Tibial artery (tissue), 4 donors: ENCODE results near the gene MAD1L1.

Experiments
- DNase-seq, 2 donors: peaks; one replicate each; pipeline ENCODE4 v3.0.0-alpha.2; 2019
- H3K27ac ChIP-seq, 2 donors: fragments of 200-600 bp; sonication (generic) in 1 of 2; 1 replicate in 1 of 2; 2 replicates in 1 of 2; pipeline ENCODE4 v1.5.1; 2018 to 2019; ENCODE audit warnings: mild to moderate bottlenecking in 1 of 2
- H3K27me3 ChIP-seq, 2 donors: fragments of 200-600 bp; sonication (generic) in 1 of 2; one replicate each; pipeline versions ENCODE4 v1.5.1 to v1.6.0; 2016 to 2019
- H3K36me3 ChIP-seq, 3 donors: fragments of 200-600 bp; sonication (generic) in 2 of 3; one replicate each; pipeline ENCODE4 v1.5.1; 2016 to 2019; ENCODE audit warnings: mild to moderate bottlenecking in 2 of 3
- H3K4me1 ChIP-seq, 4 donors: fragments of 200-600 bp; sonication (generic) in 2 of 4; 1 replicate in 3 of 4; 2 replicates in 1 of 4; pipeline ENCODE4 v1.5.1; 2016 to 2019
- H3K4me3 ChIP-seq, 2 donors: fragments of 200-600 bp; sonication (generic) in 1 of 2; 1 replicate in 1 of 2; 2 replicates in 1 of 2; pipeline ENCODE4 v1.5.1; 2018 to 2019; ENCODE audit warnings: mild to moderate bottlenecking in 2 of 2
- H3K9me3 ChIP-seq, 3 donors: fragments of 200-600 bp; sonication (generic) in 1 of 3; one replicate each; pipeline ENCODE4 v1.5.1; 2016 to 2019
- intact Hi-C: fragments of 100-400 bp; cut with DNase I; formaldehyde crosslinking; loops from one replicate; pipeline ENCODE4 v1.15.0; 2023; ENCODE audit warnings: low total_unique reads
- TF ChIP-seq, protein P1 (sequence below), 2 experiments: fragments of 200-600 bp in 1 of 2; fragments of 450-650 bp in 1 of 2; IDR thresholded peaks; one replicate each; pipeline ENCODE4 v1.5.1; 2017 to 2019; ENCODE audit warnings: antibody characterized with exemption in 2 of 2, mild to moderate bottlenecking in 1 of 2, moderate library complexity in 1 of 2

The MAD1L1 gene

GRCh38 chr7:1845536-1846311 is 387.0 kb downstream of the MAD1L1 start:
- no peaks in the 10 kb centered on the region for H3K36me3 ChIP-seq
- no peak overlapping the region for H3K4me3 ChIP-seq
- TF ChIP-seq, protein P1, sequence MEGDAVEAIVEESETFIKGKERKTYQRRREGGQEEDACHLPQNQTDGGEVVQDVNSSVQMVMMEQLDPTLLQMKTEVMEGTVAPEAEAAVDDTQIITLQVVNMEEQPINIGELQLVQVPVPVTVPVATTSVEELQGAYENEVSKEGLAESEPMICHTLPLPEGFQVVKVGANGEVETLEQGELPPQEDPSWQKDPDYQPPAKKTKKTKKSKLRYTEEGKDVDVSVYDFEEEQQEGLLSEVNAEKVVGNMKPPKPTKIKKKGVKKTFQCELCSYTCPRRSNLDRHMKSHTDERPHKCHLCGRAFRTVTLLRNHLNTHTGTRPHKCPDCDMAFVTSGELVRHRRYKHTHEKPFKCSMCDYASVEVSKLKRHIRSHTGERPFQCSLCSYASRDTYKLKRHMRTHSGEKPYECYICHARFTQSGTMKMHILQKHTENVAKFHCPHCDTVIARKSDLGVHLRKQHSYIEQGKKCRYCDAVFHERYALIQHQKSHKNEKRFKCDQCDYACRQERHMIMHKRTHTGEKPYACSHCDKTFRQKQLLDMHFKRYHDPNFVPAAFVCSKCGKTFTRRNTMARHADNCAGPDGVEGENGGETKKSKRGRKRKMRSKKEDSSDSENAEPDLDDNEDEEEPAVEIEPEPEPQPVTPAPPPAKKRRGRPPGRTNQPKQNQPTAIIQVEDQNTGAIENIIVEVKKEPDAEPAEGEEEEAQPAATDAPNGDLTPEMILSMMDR (IDR thresholded peaks at IDR 0.05) = no peak
- H3K27ac ChIP-seq = no peak overlapping the region
- intact Hi-C loops = no loop called here
- no peaks in the 10 kb centered on the region for H3K4me1 ChIP-seq
- H3K27me3 ChIP-seq = no peaks in the 10 kb centered on the region
- DNase-seq = peak in 1 of 2 donors; percentile 55
- H3K9me3 ChIP-seq = no peaks in the 10 kb centered on the region

GRCh38 chr7:1844951-1845390 is 387.8 kb downstream of the MAD1L1 start:
- H3K4me1 ChIP-seq = no peaks in the 10 kb centered on the region
- peak in 1 of 2 donors; percentile 55 for DNase-seq

GRCh38 chr7:1844336-1844950 is 388.3 kb downstream of the MAD1L1 start:
- no peaks in the 10 kb centered on the region for H3K36me3 ChIP-seq
- H3K27ac ChIP-seq = no peak overlapping the region
- no peaks in the 10 kb centered on the region for H3K27me3 ChIP-seq
- H3K4me3 ChIP-seq = no peak overlapping the region
- TF ChIP-seq, protein P1 (IDR thresholded peaks at IDR 0.05) = no peak
- peak in 1 of 2 donors; percentile 62 for DNase-seq
- intact Hi-C loops = no loop called here
- no peaks in the 10 kb centered on the region for H3K4me1 ChIP-seq
- no peaks in the 10 kb centered on the region for H3K9me3 ChIP-seq

More at GRCh38 chr7:1844951-1845390, 387.8 kb downstream of the MAD1L1 start:
- no peak overlapping the region for H3K4me3 ChIP-seq
- H3K36me3 ChIP-seq = no peaks in the 10 kb centered on the region
- intact Hi-C loops = no loop called here
- TF ChIP-seq, protein P1 (IDR thresholded peaks at IDR 0.05) = no peak
- no peaks in the 10 kb centered on the region for H3K9me3 ChIP-seq
- H3K27ac ChIP-seq = no peak overlapping the region
- no peaks in the 10 kb centered on the region for H3K27me3 ChIP-seq

DNA sequence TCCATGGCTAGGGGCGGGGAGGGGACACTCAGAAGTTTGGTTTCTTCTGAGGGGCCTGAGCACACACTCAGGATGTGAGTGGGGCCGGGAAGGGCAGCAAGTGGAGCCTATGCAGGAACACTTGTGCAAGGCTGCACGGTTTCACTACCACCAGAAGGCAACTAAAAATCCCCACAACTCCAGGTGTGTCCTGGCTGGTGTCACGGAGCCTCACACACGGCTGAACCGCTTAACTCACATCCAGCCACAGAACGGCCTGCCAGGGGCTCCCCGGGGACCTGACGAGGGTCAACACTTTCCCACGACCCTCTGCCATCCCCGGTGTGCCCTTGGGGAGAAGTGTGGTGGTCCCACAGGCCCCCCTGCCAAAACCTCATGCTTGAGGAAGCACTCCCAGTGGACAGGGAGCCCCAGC is 388.8 kb downstream of the MAD1L1 start:
- no peaks in the 10 kb centered on the region for H3K9me3 ChIP-seq
- H3K4me1 ChIP-seq = no peaks in the 10 kb centered on the region
- intact Hi-C loops = no loop called here
- no peaks in the 10 kb centered on the region for H3K36me3 ChIP-seq
- no peaks in the 10 kb centered on the region for H3K27me3 ChIP-seq
- peak in 1 of 2 donors; percentile 52 for DNase-seq
- TF ChIP-seq, protein P1 (IDR thresholded peaks at IDR 0.05) = no peak
- no peak overlapping the region for H3K27ac ChIP-seq
- no peak overlapping the region for H3K4me3 ChIP-seq

GRCh38 chr7:1843271-1843861 is 389.4 kb downstream of the MAD1L1 start:
- Histone ChIP-seq H3K27me3 (no peaks in the 10 kb centered on the region), H3K4me1 (no peaks in the 10 kb centered on the region), H3K27ac (no peak overlapping the region), H3K36me3 (no peaks in the 10 kb centered on the region), H3K4me3 (no peak overlapping the region), H3K9me3 (no peaks in the 10 kb centered on the region)
- TF ChIP-seq, protein P1 (IDR thresholded peaks at IDR 0.05) = no peak
- peak in 1 of 2 donors; percentile 40 for DNase-seq
- intact Hi-C loops = no loop called here
